Vagina (tissue), 2 donors: ENCODE results near the gene RFX5.

Source experiments
- CTCF ChIP-seq, 3 experiments: fragments of 450-650 bp in 2 of 3; fragments of 200-600 bp in 1 of 3; sonication (generic) in 1 of 3; IDR thresholded peaks; one replicate each; pipeline ENCODE4 v1.5.1; 2017 to 2019; ENCODE audit warnings: antibody characterized with exemption in 3 of 3, mild to moderate bottlenecking in 2 of 3, moderate library complexity in 2 of 3
- POLR2A ChIP-seq, 2 donors: fragments of 450-650 bp; IDR thresholded peaks; one replicate each; pipeline ENCODE4 v1.6.1; 2017; ENCODE audit warnings: antibody characterized with exemption in 2 of 2, mild to moderate bottlenecking in 2 of 2, moderate library complexity in 2 of 2
- POLR2AphosphoS5 ChIP-seq, 2 donors: sonication (generic); formaldehyde crosslinking; IDR thresholded peaks; one replicate each; pipeline ENCODE4 v1.9.0; 2017; ENCODE audit warnings: antibody characterized with exemption in 2 of 2, mild to moderate bottlenecking in 2 of 2, low read depth in 1 of 2; ENCODE audit not compliant: insufficient read depth in 1 of 2

- TF ChIP-seq CTCF (IDR thresholded peaks at IDR 0.05) (no peak), POLR2A (IDR thresholded peaks at IDR 0.05) (no peak), POLR2AphosphoS5 (IDR thresholded peaks at IDR 0.05; ENCODE audit: insufficient read depth in 1 of 2, low read depth in 1 of 2) (no peak)
These were observed 15.5 kb upstream of the RFX5 start for GRCh38 chr1:151362308-151363155.
